Activated naive CD8-positive, alpha-beta T cell treated with anti-CD3 and anti-CD28 coated beads, Interleukin-2, amount 10 ng/mL, durations not matched to agents 7 days and 5 days (primary cell): ENCODE data around the gene MYO19. TPM values are rescaled to one million over a fixed set of nuclear protein-coding genes. Genes with fewer than 3 reads are reported as not detected.
"Not testable (repeated sequence)": the region's sequence is repeated elsewhere in the genome, so short reads cannot be mapped to it uniquely, and the experiment has no call there.

ENCODE experiments used
- ATAC-seq: fragments of 150-1000 bp; cut with Tn5 transposase; one replicate; pipeline ENCODE4 v1.10.0; 2021; ENCODE audit warnings: low read depth, moderate library complexity
- POLR2A ChIA-PET: fragments of 350-600 bp; sonication (Branson Sonifier 250); formaldehyde crosslinking; loops from one replicate; lab custom pipeline; 2021; ENCODE audit warnings: antibody characterized with exemption; lab: Charles Lee
- DNase-seq: peaks from one replicate; pipeline ENCODE4 v3.0.0; 2021
- H3K27ac Mint-ChIP-seq: one replicate; pipeline ENCODE4 v1.8.0; 2022; ENCODE audit warnings: mild to moderate bottlenecking, mixed read lengths
- H3K27me3 Mint-ChIP-seq: one replicate; pipeline ENCODE4 v1.8.0; 2022; ENCODE audit warnings: mild to moderate bottlenecking, moderate library complexity, mixed read lengths
- H3K36me3 Mint-ChIP-seq: one replicate; pipeline ENCODE4 v1.8.0; 2021; ENCODE audit warnings: mild to moderate bottlenecking, mixed read lengths
- H3K4me1 Mint-ChIP-seq: one replicate; pipeline ENCODE4 v1.8.0; 2021; ENCODE audit warnings: mixed read lengths
- H3K4me3 Mint-ChIP-seq: one replicate; pipeline ENCODE4 v1.8.0; 2022; ENCODE audit warnings: mild to moderate bottlenecking, moderate library complexity, mixed read lengths
- H3K9me3 Mint-ChIP-seq: one replicate; pipeline ENCODE4 v1.8.0; 2021; ENCODE audit warnings: mixed read lengths
- total RNA-seq, 2 experiments: library from RNA; stranded (reverse); gene quantifications; one replicate each; pipeline ENCODE4 v1.2.3, GENCODE V29; 2021

MYO19 gene
- total RNA-seq, 2 experiments from 2014 or later = 113 to 117 TPM

DNA sequence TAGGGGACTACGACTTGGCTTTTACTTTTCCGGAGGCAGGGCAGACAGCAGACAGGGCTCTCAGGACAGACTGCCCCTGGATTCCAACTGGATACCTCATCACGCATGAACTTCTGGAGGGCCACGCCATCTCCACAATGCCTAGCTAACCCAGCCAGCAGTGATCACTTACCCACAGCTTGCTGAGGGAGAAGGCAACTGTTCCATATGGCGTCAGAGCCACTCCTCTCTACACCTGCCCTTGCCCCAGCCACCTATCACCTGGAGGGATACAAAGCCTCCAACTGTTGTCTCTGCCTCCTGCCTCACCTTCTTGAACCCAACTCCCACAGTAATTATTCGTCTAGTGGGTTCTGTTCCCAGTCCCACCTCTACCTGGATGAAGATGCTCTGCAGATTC lies 8.8 kb downstream of the MYO19 start:
- no peak for ATAC-seq
- H3K27ac Mint-ChIP-seq = no peak overlapping the region
- no peak overlapping the region for H3K4me3 Mint-ChIP-seq
- H3K27me3 Mint-ChIP-seq = no peaks in the 10 kb centered on the region
- peaks cover 26% of the 10 kb centered on the region for H3K36me3 Mint-ChIP-seq
- H3K4me1 Mint-ChIP-seq = peaks cover 18% of the 10 kb centered on the region
- H3K9me3 Mint-ChIP-seq = no peaks in the 10 kb centered on the region
- POLR2A ChIA-PET = no interaction called here
- peak; percentile 19 for DNase-seq

- no peak overlapping the region for H3K27ac Mint-ChIP-seq
- POLR2A ChIA-PET = interaction anchor here (1.0 to 1.4 kb wide), 2 partner anchors 9 kb away, joined by 3 read pairs; partner anchors contain the start of genes MYO19 and PIGW
- H3K27me3 Mint-ChIP-seq = no peaks in the 10 kb centered on the region
- H3K4me3 Mint-ChIP-seq = no peak overlapping the region
- DNase-seq (peak; percentile 12), ATAC-seq (no peak)
- H3K36me3 Mint-ChIP-seq = peaks cover 31% of the 10 kb centered on the region
- H3K9me3 Mint-ChIP-seq = no peaks in the 10 kb centered on the region
- peaks cover 20% of the 10 kb centered on the region for H3K4me1 Mint-ChIP-seq
Observed at GRCh38 chr17:36525113-36525512, 9.6 kb downstream of the MYO19 start.

DNA sequence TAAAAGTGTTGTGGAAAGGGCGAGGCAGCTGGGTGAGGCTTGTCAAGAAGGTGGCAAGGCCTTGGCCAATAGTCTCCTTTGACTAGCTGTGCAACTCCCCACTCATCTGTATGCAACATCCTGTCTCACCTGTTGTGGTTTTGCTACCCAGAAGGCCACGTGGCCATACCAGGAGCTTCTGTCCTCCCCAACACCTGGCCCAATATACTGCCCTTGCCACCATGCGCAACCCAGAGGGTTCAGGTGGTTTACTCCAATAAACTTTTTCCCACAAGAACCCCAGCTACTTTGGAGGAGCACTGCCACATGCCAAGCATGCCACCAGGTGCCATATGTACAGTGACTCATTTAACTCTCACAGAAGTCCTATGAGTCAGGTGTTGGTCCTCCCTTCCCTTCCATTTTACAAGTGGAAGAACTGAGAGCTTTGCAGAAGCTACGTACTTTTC lies 10.2 kb downstream of the MYO19 start:
- Mint-ChIP-seq H3K27me3 (no peaks in the 10 kb centered on the region), H3K4me1 (peaks cover 20% of the 10 kb centered on the region), H3K4me3 (no peak overlapping the region), H3K27ac (no peak overlapping the region), H3K9me3 (no peaks in the 10 kb centered on the region), H3K36me3 (peaks cover 33% of the 10 kb centered on the region)
- ATAC-seq (peak; percentile 10), DNase-seq (peak; percentile 11)
- POLR2A ChIA-PET = interaction anchor here (0.6 to 1.4 kb wide), 3 partner anchors 9 to 36 kb away, joined by 3 read pairs; partner anchors contain the start of genes MYO19 and PIGW

GRCh38 chr17:36523113-36523512 lies 11.6 kb downstream of the MYO19 start:
- Mint-ChIP-seq H3K27me3 (no peaks in the 10 kb centered on the region), H3K4me3 (no peak overlapping the region), H3K36me3 (peaks cover 34% of the 10 kb centered on the region), H3K4me1 (peaks cover 19% of the 10 kb centered on the region), H3K27ac (no peak overlapping the region), H3K9me3 (no peaks in the 10 kb centered on the region)
- POLR2A ChIA-PET = interaction anchor here (0.5 to 0.7 kb wide), 2 partner anchors 366 to 1046 kb away, joined by 4 to 5 read pairs; no protein-coding TSS in a partner anchor
- DNase-seq (no peak), ATAC-seq (no peak)

DNA sequence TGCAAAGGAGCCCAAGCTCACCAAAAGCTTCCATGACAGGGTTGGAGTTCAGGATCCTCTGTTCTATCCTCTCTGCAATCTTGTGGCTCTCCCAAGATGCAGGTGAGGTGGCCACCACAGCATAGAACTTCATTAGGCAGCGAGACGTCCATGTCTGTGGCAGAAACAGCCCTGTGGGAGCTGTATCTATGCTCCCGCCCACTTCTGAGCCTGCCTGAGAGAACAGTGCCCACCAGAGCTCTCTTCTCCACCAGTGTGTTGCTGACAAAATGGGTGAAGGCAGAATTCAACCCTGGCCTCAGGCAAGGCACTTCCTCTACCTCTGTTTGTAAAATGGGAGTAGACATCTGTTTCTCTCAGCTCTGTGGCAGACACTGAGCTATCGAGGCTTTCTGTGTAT lies 18.8 kb downstream of the MYO19 start:
- Mint-ChIP-seq H3K27ac (no peak overlapping the region), H3K27me3 (no peaks in the 10 kb centered on the region), H3K4me1 (peaks cover 5% of the 10 kb centered on the region), H3K4me3 (no peak overlapping the region), H3K9me3 (no peaks in the 10 kb centered on the region), H3K36me3 (peaks cover 23% of the 10 kb centered on the region)
- POLR2A ChIA-PET = interaction anchor here (0.9 kb wide), 1 partner anchor 9 kb away, joined by 3 read pairs; no protein-coding TSS in a partner anchor
- ATAC-seq = no peak
- DNase-seq = no peak

DNA sequence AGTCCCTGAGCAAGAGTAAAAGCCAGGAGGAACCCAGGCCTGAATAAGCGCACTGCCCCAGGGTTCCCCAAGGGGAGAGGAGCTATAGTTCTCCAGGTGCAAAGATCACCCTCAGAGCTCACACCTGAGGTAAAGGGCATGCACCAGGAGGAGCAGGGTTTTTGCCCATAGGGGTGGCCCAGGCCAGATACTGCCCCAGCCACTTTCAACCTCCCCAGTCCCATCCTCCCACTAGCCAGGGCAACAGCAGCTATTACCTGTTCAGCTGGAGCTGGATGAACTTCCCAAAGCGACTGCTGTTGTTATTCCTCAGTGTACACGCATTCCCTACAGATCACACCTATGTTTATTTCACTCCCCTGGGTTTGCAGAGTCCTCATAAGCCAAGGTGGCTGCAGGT lies 19.8 kb downstream of the MYO19 start:
- Mint-ChIP-seq H3K9me3 (no peaks in the 10 kb centered on the region), H3K36me3 (peaks cover 18% of the 10 kb centered on the region), H3K27ac (no peak overlapping the region), H3K27me3 (no peaks in the 10 kb centered on the region), H3K4me1 (peaks cover 3% of the 10 kb centered on the region), H3K4me3 (no peak overlapping the region)
- POLR2A ChIA-PET = no interaction called here
- ATAC-seq = no peak
- DNase-seq = no peak

DNA sequence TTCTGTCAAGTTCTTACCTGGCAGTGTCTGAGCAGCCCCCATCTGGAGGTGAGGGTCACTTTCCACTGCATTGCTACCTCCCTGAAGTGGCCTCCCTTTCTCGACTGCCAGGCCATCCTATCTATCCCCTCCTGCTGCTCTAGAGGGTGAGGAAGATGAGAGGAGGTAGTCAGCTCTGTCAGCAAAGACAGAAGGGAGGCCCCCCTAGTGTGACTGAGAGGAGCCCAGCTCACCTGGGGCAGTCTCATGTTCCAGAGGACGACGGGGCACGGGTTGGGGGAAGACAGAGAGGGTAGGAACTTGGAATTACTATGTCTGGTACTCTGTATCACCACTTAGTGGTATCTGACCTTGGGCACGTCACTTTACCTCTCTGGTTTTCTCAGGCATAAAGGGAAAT lies 22.0 kb downstream of the MYO19 start:
- POLR2A ChIA-PET = no interaction called here
- H3K36me3 Mint-ChIP-seq = peaks cover 17% of the 10 kb centered on the region
- DNase-seq (no peak), ATAC-seq (no peak)
- H3K27ac Mint-ChIP-seq = no peak overlapping the region
- no peaks in the 10 kb centered on the region for H3K27me3 Mint-ChIP-seq
- H3K9me3 Mint-ChIP-seq = no peaks in the 10 kb centered on the region
- no peak overlapping the region for H3K4me3 Mint-ChIP-seq
- no peaks in the 10 kb centered on the region for H3K4me1 Mint-ChIP-seq

GRCh38 chr17:36511216-36511615 lies 23.5 kb downstream of the MYO19 start:
- DNase-seq (no peak), ATAC-seq (no peak)
- Mint-ChIP-seq H3K4me1 (no peaks in the 10 kb centered on the region), H3K27me3 (no peaks in the 10 kb centered on the region), H3K9me3 (no peaks in the 10 kb centered on the region), H3K36me3 (peaks cover 17% of the 10 kb centered on the region), H3K4me3 (no peak overlapping the region), H3K27ac (no peak overlapping the region)
- POLR2A ChIA-PET = no interaction called here

- H3K4me1 Mint-ChIP-seq = peaks cover 2% of the 10 kb centered on the region
- no peak overlapping the region for H3K27ac Mint-ChIP-seq
- no peaks in the 10 kb centered on the region for H3K27me3 Mint-ChIP-seq
- no peak for DNase-seq
- H3K36me3 Mint-ChIP-seq = peaks cover 20% of the 10 kb centered on the region
- H3K4me3 Mint-ChIP-seq = no peak overlapping the region
- POLR2A ChIA-PET = no interaction called here
- no peaks in the 10 kb centered on the region for H3K9me3 Mint-ChIP-seq
- no peak for ATAC-seq
Observed at GRCh38 chr17:36510636-36511035, 24.0 kb downstream of the MYO19 start.

GRCh38 chr17:36509272-36509985 lies 25.2 kb downstream of the MYO19 start:
- Mint-ChIP-seq H3K27me3 (no peaks in the 10 kb centered on the region), H3K4me1 (peaks cover 2% of the 10 kb centered on the region), H3K36me3 (peaks cover 17% of the 10 kb centered on the region), H3K4me3 (no peak overlapping the region), H3K27ac (no peak overlapping the region), H3K9me3 (no peaks in the 10 kb centered on the region)
- DNase-seq (no peak), ATAC-seq (no peak)
- POLR2A ChIA-PET = no interaction called here

DNA sequence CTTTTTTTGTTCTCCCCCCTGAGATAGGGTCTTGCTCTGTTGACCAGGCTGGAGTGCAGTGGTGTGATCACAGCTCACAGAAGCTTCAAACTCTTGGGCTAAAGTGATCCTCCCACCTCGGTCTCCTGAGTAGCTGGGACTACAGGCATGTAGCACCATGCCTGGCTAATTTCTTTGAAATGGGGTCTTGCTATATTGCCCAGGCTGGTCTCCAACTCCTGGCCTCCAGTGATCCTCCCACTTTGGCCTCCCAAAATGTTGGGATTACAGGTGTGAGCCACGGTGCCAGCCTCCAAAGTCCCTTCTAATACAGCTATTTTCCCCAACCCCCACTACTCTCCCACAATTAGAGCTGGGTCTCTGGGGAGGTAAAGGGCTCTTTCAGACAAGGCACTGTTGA lies 26.2 kb downstream of the MYO19 start:
- peaks cover 18% of the 10 kb centered on the region for H3K36me3 Mint-ChIP-seq
- ATAC-seq, H3K27ac Mint-ChIP-seq, POLR2A ChIA-PET, H3K4me3 Mint-ChIP-seq, DNase-seq, H3K4me1 Mint-ChIP-seq, H3K9me3 Mint-ChIP-seq, H3K27me3 Mint-ChIP-seq: not testable (repeated sequence)

DNA sequence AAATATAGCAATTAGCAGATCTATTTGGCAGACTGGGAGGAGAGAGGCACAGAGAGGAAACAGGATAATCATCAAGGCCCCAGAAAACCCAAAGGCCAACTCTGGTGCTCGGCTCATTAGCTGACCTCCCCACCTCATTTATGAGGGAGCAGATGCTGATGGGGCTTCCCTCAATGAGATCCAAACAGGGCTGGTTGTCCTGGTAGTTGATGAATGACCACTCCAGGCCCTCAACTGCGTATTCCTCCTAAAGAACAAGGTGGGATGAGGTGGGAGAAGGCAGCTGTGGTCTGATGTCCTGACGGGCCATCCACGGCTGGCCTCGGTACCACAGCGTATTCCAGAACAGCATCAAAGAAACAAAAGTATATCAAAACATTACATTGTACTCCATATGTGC lies 27.4 kb downstream of the MYO19 start:
- no peak overlapping the region for H3K27ac Mint-ChIP-seq
- DNase-seq (no peak), ATAC-seq (no peak)
- no peak overlapping the region for H3K4me3 Mint-ChIP-seq
- H3K36me3 Mint-ChIP-seq = peaks cover 15% of the 10 kb centered on the region
- peaks cover 4% of the 10 kb centered on the region for H3K4me1 Mint-ChIP-seq
- H3K27me3 Mint-ChIP-seq = no peaks in the 10 kb centered on the region
- POLR2A ChIA-PET = no interaction called here
- no peaks in the 10 kb centered on the region for H3K9me3 Mint-ChIP-seq

DNA sequence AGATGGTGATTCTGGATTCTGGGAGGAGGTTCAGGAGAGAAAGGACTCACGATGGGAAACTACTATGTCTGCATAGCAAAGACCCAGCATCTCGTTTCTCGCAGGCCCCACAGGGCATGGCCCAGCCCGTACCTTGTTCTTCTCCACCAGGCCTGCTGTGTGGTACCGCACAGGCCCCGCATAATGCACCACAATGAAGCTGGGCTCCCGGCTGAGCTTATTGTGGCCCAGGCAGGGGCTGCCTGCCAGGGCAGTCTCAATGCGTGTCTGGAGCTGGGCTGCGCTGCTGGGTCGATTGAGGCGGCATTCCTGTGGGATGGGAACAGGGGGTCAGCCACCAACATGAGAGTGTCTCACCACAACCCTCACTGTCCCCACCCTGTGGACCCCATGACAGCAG lies 27.8 kb downstream of the MYO19 start:
- H3K27me3 Mint-ChIP-seq = no peaks in the 10 kb centered on the region
- POLR2A ChIA-PET = no interaction called here
- DNase-seq (no peak), ATAC-seq (no peak)
- H3K27ac Mint-ChIP-seq = no peak overlapping the region
- no peaks in the 10 kb centered on the region for H3K9me3 Mint-ChIP-seq
- no peak overlapping the region for H3K4me3 Mint-ChIP-seq
- peaks cover 4% of the 10 kb centered on the region for H3K4me1 Mint-ChIP-seq
- H3K36me3 Mint-ChIP-seq = peaks cover 15% of the 10 kb centered on the region

- H3K36me3 Mint-ChIP-seq = peaks cover 15% of the 10 kb centered on the region
- ATAC-seq = no peak
- no peak overlapping the region for H3K4me3 Mint-ChIP-seq
- no peaks in the 10 kb centered on the region for H3K27me3 Mint-ChIP-seq
- POLR2A ChIA-PET = interaction anchor here (0.5 kb wide), 1 partner anchor 9 kb away, joined by 3 read pairs; no protein-coding TSS in a partner anchor
- no peaks in the 10 kb centered on the region for H3K9me3 Mint-ChIP-seq
- no peak for DNase-seq
- no peak overlapping the region for H3K27ac Mint-ChIP-seq
- H3K4me1 Mint-ChIP-seq = peaks cover 4% of the 10 kb centered on the region
Observed at GRCh38 chr17:36506249-36506826, 28.3 kb downstream of the MYO19 start.
